SH-SY5Y (cell line): Measurements from ENCODE around the gene USH2A.

ENCODE experiments used
- GATA2 ChIP-seq: IDR thresholded peaks from 2 replicates; pipeline ENCODE4 v1.6.1; 2011; ENCODE audit warnings: mild to moderate bottlenecking, low read depth, low read length
- GATA3 ChIP-seq: IDR thresholded peaks from 2 replicates; pipeline ENCODE4 v1.6.1; 2011; ENCODE audit warnings: low read depth, mild to moderate bottlenecking, low read length, moderate library complexity

DNA sequence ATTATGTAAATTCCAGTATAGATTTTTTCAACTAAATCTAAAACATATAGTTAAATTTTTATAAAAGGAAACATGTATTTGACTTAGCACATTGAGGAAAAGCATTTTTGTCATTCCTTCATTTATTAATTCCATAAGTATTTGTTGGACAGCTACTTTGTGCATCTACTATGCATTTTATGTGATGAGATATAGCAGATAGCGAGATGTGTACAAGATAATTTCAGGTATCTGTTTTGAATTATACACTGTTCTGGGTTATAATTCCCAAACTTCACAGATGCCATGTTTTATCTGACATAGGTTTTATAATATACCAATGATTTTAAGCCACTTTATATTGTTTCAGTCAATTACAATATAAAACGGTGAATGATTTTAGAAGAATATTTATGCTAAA is 398.7 kb downstream of the USH2A start:
- TF ChIP-seq GATA3 (peak; percentile 86), GATA2 (no peak)
